Measurements from ENCODE around the gene MCF2L. TPM values are rescaled to one million over a fixed set of nuclear protein-coding genes. Genes with fewer than 3 reads are reported as not detected.

Gene MCF2L
- total RNA-seq, 2 experiments from 2014 or later: 13.0 to 13.5 TPM

GRCh38 chr13:113139577-113139976, 170.6 kb downstream of the MCF2L start:
- Histone ChIP-seq H3K27me3 (ENCODE audit: control insufficient read depth in 1 of 2, insufficient read depth in 2 of 2, low read length in 2 of 2) (no peaks in the 10 kb centered on the region), H3K9me3 (ENCODE audit: control insufficient read depth in 1 of 2, insufficient read depth in 1 of 2, low read length in 2 of 2) (no peaks in the 10 kb centered on the region), H3K36me3 (ENCODE audit: insufficient read depth, low read length) (no peaks in the 10 kb centered on the region), H3K4me1 (ENCODE audit: insufficient read depth, low read length) (no peaks in the 10 kb centered on the region), H3K4me3 (ENCODE audit: low read length) (no peak overlapping the region), H3K27ac (ENCODE audit: low read depth in 1 of 2, low read length in 2 of 2) (no peak overlapping the region)
- DNase-seq (no peak), ATAC-seq (ENCODE audit: poor library complexity) (no peak)
- no peak for TF ChIP-seq CTCF (IDR thresholded peaks at IDR 0.05)
- Mint-ChIP-seq H3K4me3 (no peak overlapping the region), H3K36me3 (ENCODE audit: low read depth) (no peaks in the 10 kb centered on the region), H3K9me3 (no peaks in the 10 kb centered on the region), H3K27me3 (no peaks in the 10 kb centered on the region), H3K27ac (no peak overlapping the region), H3K4me1 (ENCODE audit: low read depth) (no peaks in the 10 kb centered on the region)
- intact Hi-C loops (cut with DNase I, micrococcal nuclease): no loop called here
- ChIA-PET POLR2A (no interaction called here), CTCF (no interaction called here)

GRCh38 chr13:113140677-113141600, 171.9 kb downstream of the MCF2L start:
- Histone ChIP-seq H3K4me3 (ENCODE audit: low read length) (no peak overlapping the region), H3K9me3 (ENCODE audit: control insufficient read depth in 1 of 2, insufficient read depth in 1 of 2, low read length in 2 of 2) (peaks cover 0 to 2% of the 10 kb centered on the region in 2 experiments), H3K27ac (ENCODE audit: low read depth in 1 of 2, low read length in 2 of 2) (no peak overlapping the region), H3K27me3 (ENCODE audit: control insufficient read depth in 1 of 2, insufficient read depth in 2 of 2, low read length in 2 of 2) (peaks cover 0 to 2% of the 10 kb centered on the region in 2 experiments), H3K4me1 (ENCODE audit: insufficient read depth, low read length) (no peaks in the 10 kb centered on the region), H3K36me3 (ENCODE audit: insufficient read depth, low read length) (no peaks in the 10 kb centered on the region)
- Mint-ChIP-seq H3K27me3 (no peaks in the 10 kb centered on the region), H3K27ac (no peak overlapping the region), H3K4me3 (no peak overlapping the region), H3K9me3 (no peaks in the 10 kb centered on the region), H3K36me3 (ENCODE audit: low read depth) (no peaks in the 10 kb centered on the region), H3K4me1 (ENCODE audit: low read depth) (no peaks in the 10 kb centered on the region)
- intact Hi-C loops (cut with DNase I, micrococcal nuclease): no loop called here
- ATAC-seq (ENCODE audit: poor library complexity) (no peak), DNase-seq (no peak)
- ChIA-PET CTCF (no interaction called here), POLR2A (no interaction called here)
- TF ChIP-seq CTCF (IDR thresholded peaks at IDR 0.05): no peak

GRCh38 chr13:113141601-113141970, 172.6 kb downstream of the MCF2L start:
- Histone ChIP-seq H3K27ac (ENCODE audit: low read depth in 1 of 2, low read length in 2 of 2) (no peak overlapping the region), H3K36me3 (ENCODE audit: insufficient read depth, low read length) (no peaks in the 10 kb centered on the region), H3K4me1 (ENCODE audit: insufficient read depth, low read length) (no peaks in the 10 kb centered on the region), H3K9me3 (ENCODE audit: control insufficient read depth in 1 of 2, insufficient read depth in 1 of 2, low read length in 2 of 2) (peaks cover 0 to 7% of the 10 kb centered on the region in 2 experiments), H3K4me3 (ENCODE audit: low read length) (no peak overlapping the region), H3K27me3 (ENCODE audit: control insufficient read depth in 1 of 2, insufficient read depth in 2 of 2, low read length in 2 of 2) (peaks cover 0 to 3% of the 10 kb centered on the region in 2 experiments)
- intact Hi-C loops (cut with DNase I, micrococcal nuclease): no loop called here
- TF ChIP-seq CTCF (IDR thresholded peaks at IDR 0.05): no peak
- ChIA-PET POLR2A (no interaction called here), CTCF (no interaction called here)
- Mint-ChIP-seq H3K4me3 (no peak overlapping the region), H3K9me3 (no peaks in the 10 kb centered on the region), H3K4me1 (ENCODE audit: low read depth) (no peaks in the 10 kb centered on the region), H3K27ac (no peak overlapping the region), H3K36me3 (ENCODE audit: low read depth) (no peaks in the 10 kb centered on the region), H3K27me3 (no peaks in the 10 kb centered on the region)
- DNase-seq (no peak), ATAC-seq (ENCODE audit: poor library complexity) (no peak)

Data from CD4-positive, alpha-beta T cell (primary cell).